GM23338 (cell line): Measurements from ENCODE around the gene VSTM2L. TPM values are rescaled to one million over a fixed set of nuclear protein-coding genes. Genes with fewer than 3 reads are reported as not detected.

Source experiments
- ATAC-seq: fragments of 200-7000 bp; cut with Tn5 transposase; 3 replicates; pipeline ENCODE4 v1.9.1; 2020
- DNase-seq: peaks from one replicate; pipeline ENCODE4 v3.0.0-alpha.2; 2015; ENCODE audit warnings: low spot score
- H2AFZ ChIP-seq: fragments of 200-600 bp; sonication (generic); 2 replicates; pipeline ENCODE4 v1.8.0; 2016; ENCODE audit warnings: antibody characterized with exemption, mild to moderate bottlenecking, moderate library complexity
- H3F3A ChIP-seq: fragments of 200-600 bp; sonication (generic); replicated peaks from 2 replicates; pipeline ENCODE4 v1.8.0; 2017; ENCODE audit warnings: antibody characterized with exemption, mixed run types, low read depth
- H3K27ac ChIP-seq: fragments of 200-600 bp; sonication (generic); 2 replicates; pipeline ENCODE4 v1.6.1; 2016; ENCODE audit warnings: low read depth
- H3K27me3 ChIP-seq: fragments of 200-600 bp; sonication (generic); 2 replicates; pipeline ENCODE4 v1.8.0; 2016; ENCODE audit warnings: mild to moderate bottlenecking, mixed run types, moderate library complexity; ENCODE audit not compliant: insufficient read depth
- H3K36me3 ChIP-seq: fragments of 200-600 bp; sonication (generic); 2 replicates; pipeline ENCODE4 v1.8.0; 2016; ENCODE audit warnings: mild to moderate bottlenecking; ENCODE audit not compliant: insufficient read depth
- H3K4me1 ChIP-seq: fragments of 200-600 bp; sonication (generic); 2 replicates; pipeline ENCODE4 v1.8.0; 2016; ENCODE audit warnings: mild to moderate bottlenecking, moderate library complexity; ENCODE audit not compliant: insufficient read depth
- H3K4me2 ChIP-seq: fragments of 200-600 bp; sonication (generic); 2 replicates; pipeline ENCODE4 v1.7.1; 2017; ENCODE audit warnings: mixed run types
- H3K4me3 ChIP-seq: fragments of 200-600 bp; sonication (generic); 2 replicates; pipeline ENCODE4 v1.6.1; 2016; ENCODE audit warnings: mixed run types
- H3K79me2 ChIP-seq: fragments of 200-600 bp; sonication (generic); replicated peaks from 2 replicates; pipeline ENCODE4 v1.8.0; 2017; ENCODE audit warnings: mild to moderate bottlenecking; ENCODE audit not compliant: insufficient read depth
- H3K9me2 ChIP-seq: fragments of 200-600 bp; sonication (generic); 2 replicates; pipeline ENCODE4 v1.8.0; 2017; ENCODE audit not compliant: insufficient read depth
- H4K20me1 ChIP-seq: fragments of 200-600 bp; sonication (generic); replicated peaks from 2 replicates; pipeline ENCODE4 v1.8.0; 2017; ENCODE audit warnings: mild to moderate bottlenecking; ENCODE audit not compliant: insufficient read depth
- H3K27ac Mint-ChIP-seq: 2 replicates; pipeline ENCODE4 v1.8.0; 2020; ENCODE audit warnings: inconsistent platforms, mild to moderate bottlenecking, moderate library complexity, mixed read lengths
- H3K27me3 Mint-ChIP-seq: 3 replicates; pipeline ENCODE4 v1.8.0; 2022; ENCODE audit warnings: low read depth, mild to moderate bottlenecking, moderate library complexity, mixed read lengths, inconsistent platforms; ENCODE audit not compliant: insufficient read depth, poor library complexity
- H3K36me3 Mint-ChIP-seq: 3 replicates; pipeline ENCODE4 v1.8.0; 2021; ENCODE audit warnings: low read depth, mild to moderate bottlenecking, inconsistent platforms, moderate library complexity, mixed read lengths
- H3K4me1 Mint-ChIP-seq: 3 replicates; pipeline ENCODE4 v1.8.0; 2020; ENCODE audit warnings: mild to moderate bottlenecking, inconsistent platforms, mixed read lengths
- H3K4me3 Mint-ChIP-seq: 3 replicates; pipeline ENCODE4 v1.8.0; 2021; ENCODE audit warnings: moderate library complexity, mild to moderate bottlenecking, inconsistent platforms, mixed read lengths
- H3K9me3 Mint-ChIP-seq: 3 replicates; pipeline ENCODE4 v1.8.0; 2020; ENCODE audit warnings: moderate library complexity, mild to moderate bottlenecking, inconsistent platforms, mixed read lengths
- CREB1 ChIP-seq: fragments of 250-450 bp; sonication (Bioruptor Pico); IDR thresholded peaks from 2 replicates; pipeline ENCODE4 v1.5.0; 2020; ENCODE audit warnings: low read depth, mild to moderate bottlenecking, moderate library complexity
- CTCF ChIP-seq, 2 experiments: fragments of 200-600 bp in 1 of 2; sonication (generic) in 1 of 2; conservative IDR thresholded peaks; 2 replicates each; pipeline versions ENCODE4 v1.5.1 to v1.6.1; 2016 to 2017; ENCODE audit warnings: antibody characterized with exemption in 2 of 2, low read depth in 2 of 2, mild to moderate bottlenecking in 2 of 2, moderate library complexity in 1 of 2
- ETS1 ChIP-seq: IDR thresholded peaks from 2 replicates; pipeline ENCODE4 v1.6.1; 2016; ENCODE audit warnings: antibody characterized with exemption
- EZH2 ChIP-seq: fragments of 200-600 bp; sonication (generic); IDR thresholded peaks from one replicate; pipeline ENCODE4 v1.8.0; 2017; ENCODE audit warnings: antibody characterized with exemption, mild to moderate bottlenecking, low read depth; ENCODE audit not compliant: unreplicated experiment
- EZH2phosphoT487 ChIP-seq: fragments of 200-600 bp; sonication (generic); IDR thresholded peaks from one replicate; pipeline ENCODE4 v1.8.1; 2018; ENCODE audit warnings: antibody characterized with exemption; ENCODE audit not compliant: unreplicated experiment
- JUNB ChIP-seq: IDR thresholded peaks from one replicate; pipeline ENCODE4 v1.6.1; 2016; ENCODE audit warnings: antibody characterized with exemption; ENCODE audit not compliant: unreplicated experiment
- NANOG ChIP-seq: IDR thresholded peaks from 2 replicates; pipeline ENCODE4 v1.6.1; 2016; ENCODE audit warnings: antibody characterized with exemption, borderline replicate concordance
- POLR2AphosphoS5 ChIP-seq: IDR thresholded peaks from 2 replicates; pipeline ENCODE4 v1.6.1; 2016; ENCODE audit warnings: antibody characterized with exemption, low read depth
- REST ChIP-seq: IDR thresholded peaks from one replicate; pipeline ENCODE4 v1.6.1; 2018; ENCODE audit warnings: antibody characterized with exemption; ENCODE audit not compliant: unreplicated experiment
- STAT1 ChIP-seq: IDR thresholded peaks from one replicate; pipeline ENCODE4 v1.6.1; 2016; ENCODE audit warnings: antibody characterized with exemption; ENCODE audit not compliant: unreplicated experiment
- ZNF114 ChIP-seq: fragments of 250-450 bp; sonication (Bioruptor Pico); IDR thresholded peaks from 2 replicates; pipeline ENCODE4 v1.5.0; 2020; ENCODE audit warnings: mild to moderate bottlenecking, moderate library complexity
- ZNF462 ChIP-seq: fragments of 250-450 bp; sonication (Bioruptor Pico); IDR thresholded peaks from 2 replicates; pipeline ENCODE4 v1.5.0; 2020; ENCODE audit warnings: mild to moderate bottlenecking, moderate library complexity
- polyA plus RNA-seq: library from polyadenylated mRNA; unstranded; fragments of >200 nt; fragmentation: Nextera tagmentation; extraction: Ambion mirVana; gene quantifications from 2 replicates; pipeline ENCODE4 v1.2.1, GENCODE V29; 2016
- total RNA-seq: library from RNA; depleted of rRNA; stranded (reverse); fragments of >200 nt; shearing (Covaris generic); gene quantifications from 2 replicates; pipeline ENCODE4 v1.2.3, GENCODE V29; 2014

Gene VSTM2L
- total and polyA plus RNA-seq, 2 experiments from 2014 or later, result 0.60 to 1.9 TPM

- Histone ChIP-seq H4K20me1 (no peaks in the 10 kb centered on the region), H3K4me1 (peaks cover 14% of the 10 kb centered on the region), H3K36me3 (no peaks in the 10 kb centered on the region), H2AFZ (no peak overlapping the region), H3K27me3 (no peaks in the 10 kb centered on the region), H3K4me2 (no peak overlapping the region), H3K79me2 (no peaks in the 10 kb centered on the region), H3F3A (no peaks in the 10 kb centered on the region), H3K27ac (no peak overlapping the region), H3K4me3 (no peak overlapping the region), H3K9me2 (no peaks in the 10 kb centered on the region)
- TF ChIP-seq REST (no peak), NANOG (no peak), ZNF462 (no peak), ZNF114 (CRISPR knock-in tag) (no peak), CREB1 (CRISPR knock-in tag) (no peak), CTCF (conservative IDR thresholded peaks at IDR 0.05; ENCODE audit: low read depth in 2 of 2) (no peak), EZH2 (no peak), JUNB (no peak), STAT1 (no peak), POLR2AphosphoS5 (no peak), ETS1 (no peak), EZH2phosphoT487 (no peak)
- H3K4me1 Mint-ChIP-seq, result peaks cover 24% of the 10 kb centered on the region
- DNase-seq (no peak), ATAC-seq (no peak)
- peaks cover 12% of the 10 kb centered on the region; the same call in 2 of the 3 replicates for H3K36me3 Mint-ChIP-seq
- H3K27me3 Mint-ChIP-seq, result peaks cover 7% of the 10 kb centered on the region
- no peak overlapping the region for H3K27ac Mint-ChIP-seq
- no peak overlapping the region for H3K4me3 Mint-ChIP-seq
- H3K9me3 Mint-ChIP-seq, result no peaks in the 10 kb centered on the region
These were observed 31.2 kb upstream of the VSTM2L start for GRCh38 chr20:37871751-37872150.
